Skeletal muscle satellite cell (primary cell): ENCODE results near the gene TRPM4.
"Not testable (repeated sequence)": the region's sequence is repeated elsewhere in the genome, so short reads cannot be mapped to it uniquely, and the experiment has no call there.

ENCODE experiments used
- H3K27me3 ChIP-seq: 2 replicates; pipeline ENCODE4 v1.7.0; 2013; ENCODE audit warnings: low read length; ENCODE audit not compliant: control insufficient read depth, insufficient read depth
- H3K36me3 ChIP-seq: 2 replicates; pipeline ENCODE4 v1.7.0; 2013; ENCODE audit warnings: mild to moderate bottlenecking, control low read depth, low read length; ENCODE audit not compliant: insufficient read depth
- H3K4me1 ChIP-seq: 2 replicates; pipeline ENCODE4 v1.7.0; 2013; ENCODE audit warnings: low read length; ENCODE audit not compliant: control insufficient read depth, insufficient read depth
- H3K4me2 ChIP-seq: 2 replicates; pipeline ENCODE4 v1.7.0; 2013; ENCODE audit warnings: mild to moderate bottlenecking, low read length
- H3K4me3 ChIP-seq: 2 replicates; pipeline ENCODE4 v1.7.0; 2013; ENCODE audit warnings: low read length
- H3K9ac ChIP-seq: 2 replicates; pipeline ENCODE4 v1.7.0; 2013; ENCODE audit warnings: mild to moderate bottlenecking, low read depth, low read length, moderate library complexity
- H3K9me3 ChIP-seq: replicated peaks from 2 replicates; pipeline ENCODE4 v1.7.0; 2013; ENCODE audit warnings: mild to moderate bottlenecking, control low read depth, low read length

The TRPM4 gene

DNA sequence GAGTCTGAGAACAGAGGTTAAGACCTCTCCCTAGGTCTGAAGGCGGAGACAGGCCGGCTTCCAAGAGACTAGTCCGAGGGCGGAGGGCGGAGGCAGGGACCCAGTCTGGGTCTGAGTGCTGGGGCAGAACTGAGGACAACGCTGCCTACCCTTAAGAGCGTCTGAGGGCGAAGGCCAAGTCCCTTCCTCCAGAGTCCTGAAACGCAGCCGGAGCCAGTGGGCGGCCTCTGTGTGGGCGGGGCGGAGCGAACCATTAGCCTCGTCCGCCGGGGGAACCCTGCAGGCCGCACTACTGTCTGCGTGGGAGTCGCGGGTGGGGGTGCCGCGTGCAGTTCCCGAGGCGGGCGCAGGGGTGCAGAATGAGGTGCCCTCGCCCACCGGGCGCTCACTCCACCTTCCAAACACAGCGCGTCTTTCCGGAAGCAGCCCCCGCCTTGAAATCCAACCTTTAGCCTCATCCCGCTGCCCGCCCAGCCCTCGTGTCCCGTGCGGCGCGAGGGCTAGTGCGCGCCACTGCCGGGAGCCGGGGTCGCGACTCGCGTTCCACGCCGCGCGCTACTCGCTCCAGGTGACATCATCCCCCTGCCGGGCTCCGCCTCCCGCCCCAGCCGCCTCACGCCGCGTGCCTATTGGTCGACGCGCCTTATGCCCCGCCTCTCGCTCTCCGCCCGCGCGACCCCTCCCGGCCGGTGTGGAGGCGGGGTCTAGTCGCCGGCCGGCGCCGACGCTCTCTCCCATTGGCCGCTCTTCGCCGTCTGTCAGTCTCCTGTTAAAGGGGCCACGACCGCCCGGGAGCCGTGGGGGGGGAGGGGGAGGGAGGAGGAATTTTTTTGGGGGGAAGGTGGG is 38.8 kb upstream of the TRPM4 start, which contains the start of gene C19orf73:
C19orf73 (minus strand) TSS at position 579 of the 846 bp plus-strand sequence; CDS start at position 458, 121 bp downstream.
- Histone ChIP-seq H3K4me1 (peaks cover 25% of the 10 kb centered on the region), H3K4me3 (peak within 1 kb of the TSS; percentile 93), H3K36me3 (peaks cover 4% of the 10 kb centered on the region), H3K9me3 (no peaks in the 10 kb centered on the region), H3K27me3 (peaks cover 10% of the 10 kb centered on the region), H3K4me2 (peak within 1 kb of the TSS; percentile 100), H3K9ac (peak within 1 kb of the TSS; percentile 85)

DNA sequence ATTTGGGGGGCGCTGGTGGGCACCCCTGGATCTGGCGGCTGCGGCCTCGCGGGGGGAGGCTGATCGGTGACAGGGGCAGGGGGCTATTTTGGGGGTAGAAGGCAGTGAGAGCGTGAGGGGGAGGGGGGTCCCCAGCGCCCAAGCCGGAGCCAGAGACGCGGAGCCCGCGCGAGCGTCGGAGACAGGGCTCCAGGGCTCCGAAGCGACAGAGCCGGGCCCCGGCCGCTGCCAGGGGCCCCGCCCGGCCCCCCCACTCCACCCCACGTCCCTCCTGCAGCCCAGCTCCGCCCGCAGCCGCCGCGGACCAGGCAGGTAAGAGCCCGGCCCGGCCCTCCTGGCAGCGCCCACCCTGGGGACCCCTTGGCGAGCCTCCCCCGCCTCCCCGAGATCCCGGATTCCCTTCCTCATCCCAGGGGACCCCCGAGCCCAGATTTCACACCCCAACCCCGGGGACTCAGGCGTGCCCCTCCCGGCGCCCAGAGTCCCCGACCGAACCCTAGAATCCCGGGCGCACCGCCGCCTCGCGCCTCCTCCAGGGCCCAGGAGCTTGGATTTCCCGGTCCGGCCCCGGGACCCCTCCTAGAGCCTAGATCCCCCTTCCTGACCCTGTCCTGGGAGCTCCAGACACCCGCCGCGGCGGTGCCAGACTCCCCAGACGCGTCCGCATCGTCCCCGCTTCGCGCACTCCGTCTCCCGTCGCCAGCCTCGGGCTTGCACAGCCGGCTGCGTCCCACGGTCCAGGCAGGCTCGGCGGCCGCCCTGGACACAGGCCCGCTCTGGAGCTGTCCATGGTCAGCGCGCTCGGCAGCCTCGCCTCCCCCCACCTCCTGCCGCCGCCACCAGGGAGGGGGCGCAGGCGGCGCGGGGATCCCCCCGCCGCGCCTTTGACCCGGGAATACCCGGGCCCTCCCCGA is 37.9 kb upstream of the TRPM4 start, which contains the start of gene PPFIA3:
PPFIA3 (plus strand) TSS at position 134 of the 914 bp plus-strand sequence. CDS start 8,330 bp downstream, outside the sequence.
- peak within 1 kb of the TSS; percentile 100 for H3K4me2 ChIP-seq
- no peaks in the 10 kb centered on the region for H3K9me3 ChIP-seq

DNA sequence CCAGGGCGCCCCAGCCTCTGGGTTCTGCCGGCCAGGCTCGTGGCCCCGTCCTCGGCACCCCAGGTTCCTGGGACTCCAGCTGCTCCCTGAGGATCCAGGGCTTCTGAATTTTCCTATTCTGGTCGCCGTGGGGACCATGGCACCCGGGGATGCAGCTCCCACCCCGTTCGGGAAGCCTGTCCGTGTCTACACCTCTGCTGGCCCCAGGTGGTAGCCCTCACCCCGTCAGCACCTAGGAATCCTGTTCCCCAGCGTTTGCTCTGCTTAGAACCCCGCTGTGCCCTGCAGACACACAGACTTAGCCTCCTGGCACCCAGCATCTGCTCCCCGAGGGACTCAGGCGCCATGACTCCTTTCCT is 37.3 kb upstream of the TRPM4 start:
- Histone ChIP-seq H3K9ac (no peak overlapping the region), H3K9me3 (no peaks in the 10 kb centered on the region), H3K27me3 (peaks cover 14% of the 10 kb centered on the region), H3K4me3 (no peak overlapping the region), H3K4me1 (peaks cover 19% of the 10 kb centered on the region), H3K4me2 (peak overlapping the region; percentile 92), H3K36me3 (peaks cover 4% of the 10 kb centered on the region)

More for the DNA sequence above, 37.9 kb upstream of the TRPM4 start, which contains the start of gene PPFIA3:
- Histone ChIP-seq H3K36me3 (peaks cover 4% of the 10 kb centered on the region), H3K27me3 (peaks cover 10% of the 10 kb centered on the region), H3K4me1 (peaks cover 22% of the 10 kb centered on the region), H3K4me3 (peak within 1 kb of the TSS; percentile 93), H3K9ac (peak within 1 kb of the TSS; percentile 85)

DNA sequence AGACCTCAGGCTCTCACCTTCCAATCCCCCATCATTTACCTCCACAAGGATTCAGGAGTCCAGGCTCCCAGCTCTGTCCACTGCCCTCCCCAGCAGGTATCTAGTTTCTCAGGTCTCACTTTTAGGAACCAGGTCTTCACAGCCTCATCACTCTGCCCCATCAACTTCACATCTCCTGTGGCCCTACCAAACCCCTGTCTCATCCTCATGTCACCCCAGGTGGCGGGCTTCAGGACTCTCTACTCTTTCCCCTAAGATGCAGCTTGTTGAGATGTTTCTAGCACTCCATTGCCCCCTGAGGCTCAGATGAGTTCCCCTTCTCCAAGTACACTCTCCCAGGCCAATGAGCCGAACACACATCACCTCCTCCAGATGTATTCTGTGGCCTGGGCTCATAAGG is 36.7 kb upstream of the TRPM4 start:
- Histone ChIP-seq H3K9ac (no peak overlapping the region), H3K4me3 (no peak overlapping the region), H3K36me3 (peaks cover 4% of the 10 kb centered on the region)

DNA sequence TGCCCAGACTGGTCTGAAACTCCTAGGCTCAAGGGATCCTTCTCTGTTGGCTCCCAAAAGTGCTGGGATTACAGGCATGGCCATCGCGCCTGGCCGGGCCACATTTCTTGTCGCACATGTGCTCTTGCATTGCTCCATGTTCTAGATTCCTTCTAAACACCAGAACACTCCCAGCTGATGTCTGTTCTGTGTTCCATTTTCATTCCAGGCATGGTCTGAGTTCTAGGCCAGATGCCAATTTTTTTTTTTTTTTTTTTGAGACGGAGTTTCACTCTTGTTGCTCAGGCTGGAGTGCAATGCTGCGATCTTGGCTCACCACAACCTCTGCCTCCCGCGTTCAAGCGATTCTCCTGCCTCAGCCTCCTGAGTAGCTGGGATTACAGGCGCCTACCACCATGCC is 35.8 kb upstream of the TRPM4 start:
- H3K4me3 ChIP-seq, H3K36me3 ChIP-seq, H3K4me2 ChIP-seq, H3K9ac ChIP-seq, H3K9me3 ChIP-seq: not testable (repeated sequence)
- peaks cover 14% of the 10 kb centered on the region for H3K27me3 ChIP-seq
- peaks cover 17% of the 10 kb centered on the region for H3K4me1 ChIP-seq

More for the DNA sequence above, 36.7 kb upstream of the TRPM4 start:
- Histone ChIP-seq H3K9me3 (no peaks in the 10 kb centered on the region), H3K4me1 (peaks cover 17% of the 10 kb centered on the region), H3K27me3 (peaks cover 14% of the 10 kb centered on the region), H3K4me2 (no peak overlapping the region)

DNA sequence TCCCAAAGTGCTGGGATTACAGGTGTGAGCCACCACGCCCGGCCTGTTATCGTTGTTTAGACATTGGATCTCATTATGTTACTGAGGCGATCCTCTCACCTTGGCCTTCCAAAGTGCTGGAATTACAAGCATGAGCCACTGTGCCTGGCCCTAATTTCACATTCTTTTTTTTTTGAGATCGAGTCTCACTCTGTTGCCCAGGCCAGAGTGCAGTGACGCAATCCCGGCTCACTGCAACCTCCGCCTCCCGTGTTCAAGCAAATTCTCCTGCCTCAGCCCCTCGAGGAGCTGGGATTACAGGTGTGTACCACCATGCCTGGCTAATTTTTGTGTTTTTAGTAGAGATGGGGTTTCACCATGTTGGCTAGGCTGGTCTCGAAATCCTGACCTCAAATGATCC is 34.3 kb upstream of the TRPM4 start:
- H3K27me3 ChIP-seq: peaks cover 14% of the 10 kb centered on the region
- not testable (repeated sequence) for H3K9ac ChIP-seq, H3K36me3 ChIP-seq, H3K9me3 ChIP-seq, H3K4me3 ChIP-seq, H3K4me2 ChIP-seq
- H3K4me1 ChIP-seq: peaks cover 14% of the 10 kb centered on the region

DNA sequence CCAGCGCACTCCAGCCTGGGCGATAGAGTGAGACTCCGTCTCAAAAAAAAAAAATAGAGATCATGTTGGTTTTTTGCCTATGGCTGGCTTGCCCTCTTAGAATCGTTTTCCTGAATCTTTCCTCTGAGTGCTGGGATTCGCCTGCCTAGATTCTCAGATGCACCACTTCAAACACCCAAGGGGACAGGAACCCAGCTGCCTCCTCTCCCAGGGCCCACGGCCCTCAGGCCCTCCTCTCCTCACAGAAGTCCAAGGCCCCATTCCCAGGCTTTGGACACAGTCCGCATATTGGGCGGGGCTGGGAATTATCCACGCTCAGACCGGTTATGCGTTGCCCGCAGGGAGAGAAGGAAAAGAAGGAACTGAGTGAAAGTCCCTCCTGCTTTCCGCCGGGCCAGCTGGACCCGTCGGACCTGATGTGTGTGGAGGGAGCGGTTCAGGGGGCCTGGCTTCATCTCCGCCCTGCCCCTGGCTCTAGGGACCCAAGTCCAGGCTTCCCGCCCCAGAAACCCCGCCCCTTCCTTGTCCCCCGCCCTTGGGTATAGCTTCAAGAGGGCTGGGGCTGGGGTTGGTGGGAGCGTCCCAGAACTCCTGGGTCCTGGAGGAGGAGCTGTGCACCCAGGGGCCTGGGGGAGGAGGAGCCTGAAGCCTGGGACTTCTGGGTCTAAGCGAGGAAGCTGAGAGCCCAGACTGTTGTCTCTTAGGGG is 32.4 kb upstream of the TRPM4 start:
- H3K9ac ChIP-seq: no peak overlapping the region
- no peak overlapping the region for H3K4me3 ChIP-seq
- H3K4me2 ChIP-seq: no peak overlapping the region
- H3K27me3 ChIP-seq: peaks cover 20% of the 10 kb centered on the region
- peaks cover 9% of the 10 kb centered on the region for H3K4me1 ChIP-seq
- no peaks in the 10 kb centered on the region for H3K9me3 ChIP-seq
- H3K36me3 ChIP-seq: no peaks in the 10 kb centered on the region

DNA sequence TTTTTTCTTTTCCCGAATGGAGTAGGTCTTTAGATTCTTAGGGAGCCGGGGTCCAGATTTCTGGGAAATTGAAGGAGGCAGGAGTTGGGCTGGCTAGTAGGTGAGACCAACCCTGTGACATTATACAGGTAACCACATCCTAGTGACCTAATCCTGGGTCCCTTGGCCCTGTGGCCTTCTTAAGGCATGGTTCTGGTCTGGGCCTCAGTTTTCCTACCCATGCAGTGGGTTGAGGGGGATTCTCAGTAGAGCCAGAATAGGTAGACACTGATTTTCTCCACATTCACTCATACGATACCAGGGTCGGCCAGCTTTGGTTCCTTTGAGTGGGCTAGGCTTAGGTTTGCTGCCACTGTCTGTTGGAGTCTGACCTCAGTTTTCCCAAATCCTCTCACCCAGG is 31.0 kb upstream of the TRPM4 start:
- no peaks in the 10 kb centered on the region for H3K9me3 ChIP-seq
- H3K4me2 ChIP-seq: no peak overlapping the region
- H3K36me3 ChIP-seq: no peaks in the 10 kb centered on the region
- peaks cover 15% of the 10 kb centered on the region for H3K27me3 ChIP-seq
- H3K4me1 ChIP-seq: peaks cover 9% of the 10 kb centered on the region
- H3K9ac ChIP-seq: no peak overlapping the region
- no peak overlapping the region for H3K4me3 ChIP-seq

DNA sequence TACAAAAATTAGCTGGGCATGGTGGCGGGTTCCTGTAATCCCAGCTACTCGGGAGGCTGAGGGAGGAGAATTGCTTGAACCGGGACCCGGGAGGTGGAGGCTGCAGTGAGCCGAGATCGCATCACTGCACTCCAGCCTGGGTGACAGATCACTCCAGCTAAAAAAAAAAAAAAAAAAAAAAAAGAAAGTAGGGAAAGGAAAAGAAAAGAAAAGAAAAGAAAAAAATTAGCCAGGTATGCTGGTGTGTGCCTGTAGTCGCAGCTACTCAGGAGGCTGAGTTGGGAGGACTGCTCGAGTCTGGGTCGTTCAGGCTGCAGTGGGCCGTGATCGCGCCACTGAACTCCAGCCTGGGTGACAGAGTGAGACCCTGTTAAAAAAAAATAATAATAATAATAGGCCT is 30.4 kb upstream of the TRPM4 start:
- H3K4me1 ChIP-seq, H3K9me3 ChIP-seq, H3K9ac ChIP-seq, H3K4me3 ChIP-seq, H3K36me3 ChIP-seq: not testable (repeated sequence)
- peak overlapping the region; percentile 64 for H3K4me2 ChIP-seq
- H3K27me3 ChIP-seq: peaks cover 15% of the 10 kb centered on the region

DNA sequence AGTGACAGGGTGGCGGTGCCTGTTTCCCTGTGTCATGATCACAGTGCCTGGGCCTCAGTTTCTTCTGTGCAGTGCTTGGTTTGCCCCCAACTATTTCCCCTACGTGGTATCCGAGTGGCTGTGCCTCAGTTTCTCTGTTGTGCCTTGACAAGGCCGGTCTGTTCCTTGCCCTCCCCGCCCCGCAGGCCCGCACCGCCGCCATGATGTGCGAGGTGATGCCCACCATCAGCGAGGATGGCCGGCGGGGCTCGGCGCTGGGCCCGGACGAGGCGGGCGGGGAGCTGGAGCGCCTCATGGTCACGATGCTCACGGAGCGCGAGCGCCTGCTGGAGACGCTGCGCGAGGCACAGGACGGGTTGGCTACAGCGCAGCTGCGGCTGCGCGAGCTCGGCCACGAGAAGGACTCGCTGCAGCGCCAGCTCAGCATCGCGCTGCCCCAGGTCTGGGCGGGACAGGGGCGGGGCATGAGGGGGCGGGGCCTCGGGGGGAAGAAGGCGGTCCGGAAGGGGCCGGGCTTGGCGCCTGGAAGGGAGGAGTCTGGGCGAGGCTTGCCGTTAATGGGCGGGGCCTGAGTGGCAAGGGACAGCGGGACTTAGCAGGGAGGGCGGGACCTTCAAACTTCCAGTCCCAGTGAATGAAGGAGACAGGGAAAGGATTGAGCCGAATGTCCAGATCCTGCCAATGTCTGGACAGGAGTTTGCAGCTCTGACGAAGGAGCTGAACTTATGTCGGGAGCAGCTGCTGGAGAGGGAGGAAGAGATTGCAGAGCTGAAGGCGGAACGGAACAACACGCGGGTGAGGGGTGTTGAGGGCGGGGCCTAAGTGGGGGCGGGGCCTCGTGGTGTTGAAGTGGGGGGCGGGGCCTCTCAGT is 29.7 kb upstream of the TRPM4 start:
- Histone ChIP-seq H3K4me1 (peaks cover 9% of the 10 kb centered on the region), H3K4me2 (peak overlapping the region; percentile 82), H3K4me3 (peak overlapping the region; percentile 66), H3K27me3 (peaks cover 15% of the 10 kb centered on the region), H3K9me3 (no peaks in the 10 kb centered on the region), H3K36me3 (no peaks in the 10 kb centered on the region), H3K9ac (peak overlapping the region; percentile 17)
